HUES48 (cell line): Measurements from ENCODE around the gene FBXO9.
"Not testable (repeated sequence)": the region's sequence is repeated elsewhere in the genome, so short reads cannot be mapped to it uniquely, and the experiment has no call there.

Experiments
- H3K27ac ChIP-seq: one replicate; pipeline ENCODE4 v1.7.0; 2013; ENCODE audit warnings: low read depth, low read length, inconsistent platforms
- H3K27me3 ChIP-seq: 2 replicates; pipeline ENCODE4 v1.6.1; 2013; ENCODE audit warnings: mild to moderate bottlenecking, low read length; ENCODE audit not compliant: control insufficient read depth, insufficient read depth
- H3K36me3 ChIP-seq: 2 replicates; pipeline ENCODE4 v1.6.1; 2013; ENCODE audit warnings: low read length; ENCODE audit not compliant: control insufficient read depth, insufficient read depth
- H3K4me1 ChIP-seq: 2 replicates; pipeline ENCODE4 v1.6.1; 2013; ENCODE audit warnings: mild to moderate bottlenecking, low read length; ENCODE audit not compliant: control insufficient read depth, insufficient read depth
- H3K4me3 ChIP-seq: 2 replicates; pipeline ENCODE4 v1.5.1; 2013; ENCODE audit warnings: mild to moderate bottlenecking, low read depth, low read length
- H3K9ac ChIP-seq: 2 replicates; pipeline ENCODE4 v1.6.1; 2013; ENCODE audit warnings: mild to moderate bottlenecking, low read depth, low read length, moderate library complexity
- H3K9me3 ChIP-seq: 2 replicates; pipeline ENCODE4 v1.6.1; 2013; ENCODE audit warnings: low read length; ENCODE audit not compliant: control insufficient read depth, insufficient read depth

The FBXO9 gene

DNA sequence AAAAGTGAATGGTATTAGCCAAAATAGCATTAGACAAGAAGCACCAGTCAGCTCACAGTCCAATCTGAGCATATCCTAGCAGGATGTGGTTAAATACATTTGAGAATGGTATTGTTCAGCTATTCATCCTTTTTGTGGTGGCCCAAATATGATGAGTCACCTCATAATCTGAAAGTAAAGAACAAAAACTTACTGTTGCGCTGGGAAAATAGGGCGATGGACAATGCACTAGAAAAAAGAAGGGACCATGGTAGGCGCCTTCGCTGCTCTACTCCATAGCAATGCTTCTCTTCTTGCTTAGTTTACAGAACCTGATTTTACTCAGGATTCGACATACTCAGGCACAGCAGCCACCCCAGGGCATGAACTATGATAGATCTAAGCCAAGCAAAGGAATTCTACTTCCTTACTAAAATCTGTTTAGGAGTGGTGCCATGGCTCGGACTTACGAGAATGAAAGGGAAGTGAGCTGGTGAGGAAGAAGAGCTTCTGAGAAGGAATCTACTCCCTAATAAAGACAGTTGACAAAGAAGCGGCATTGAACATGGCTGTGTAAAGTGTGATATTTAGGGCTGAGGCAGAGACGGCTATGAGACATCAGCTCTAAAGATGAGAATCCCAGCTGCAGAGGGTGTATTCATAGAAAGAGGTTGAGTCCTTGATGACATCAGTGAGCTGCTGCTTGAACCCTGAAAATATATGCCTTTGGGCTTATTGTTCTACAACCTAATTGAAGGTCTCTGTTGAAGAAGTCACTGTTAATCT, 16.6 kb upstream of the FBXO9 start:
- Histone ChIP-seq H3K4me3 (no peak overlapping the region), H3K27me3 (no peaks in the 10 kb centered on the region), H3K4me1 (peaks cover 11% of the 10 kb centered on the region), H3K9me3 (no peaks in the 10 kb centered on the region), H3K9ac (no peak overlapping the region), H3K36me3 (peaks cover 3% of the 10 kb centered on the region; the same call in 1 of the 2 replicates), H3K27ac (no peak overlapping the region)

DNA sequence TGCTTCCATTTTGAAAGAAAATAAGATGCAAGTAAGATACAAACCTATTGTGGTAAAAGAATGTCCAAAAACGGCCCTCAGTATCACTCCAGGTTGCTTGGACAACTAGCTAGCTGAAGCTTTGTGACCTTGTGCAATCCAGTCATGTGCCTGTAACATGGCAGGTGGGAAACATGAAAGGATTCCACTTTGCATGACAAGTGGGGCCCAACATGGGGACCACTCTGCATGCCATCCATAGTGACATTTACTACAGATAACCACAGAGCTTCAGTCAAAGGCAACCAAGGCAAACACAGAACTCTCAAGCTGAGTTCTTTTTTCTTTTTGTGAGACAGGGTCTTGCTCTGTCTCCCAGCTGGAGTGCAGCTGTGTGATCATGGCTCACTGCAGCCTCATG, 15.8 kb upstream of the FBXO9 start:
- Histone ChIP-seq H3K36me3 (peaks cover 3% of the 10 kb centered on the region; the same call in 1 of the 2 replicates), H3K4me3 (no peak overlapping the region), H3K27me3 (no peaks in the 10 kb centered on the region), H3K9me3 (no peaks in the 10 kb centered on the region), H3K9ac (no peak overlapping the region), H3K4me1 (peaks cover 4% of the 10 kb centered on the region), H3K27ac (no peak overlapping the region)

DNA sequence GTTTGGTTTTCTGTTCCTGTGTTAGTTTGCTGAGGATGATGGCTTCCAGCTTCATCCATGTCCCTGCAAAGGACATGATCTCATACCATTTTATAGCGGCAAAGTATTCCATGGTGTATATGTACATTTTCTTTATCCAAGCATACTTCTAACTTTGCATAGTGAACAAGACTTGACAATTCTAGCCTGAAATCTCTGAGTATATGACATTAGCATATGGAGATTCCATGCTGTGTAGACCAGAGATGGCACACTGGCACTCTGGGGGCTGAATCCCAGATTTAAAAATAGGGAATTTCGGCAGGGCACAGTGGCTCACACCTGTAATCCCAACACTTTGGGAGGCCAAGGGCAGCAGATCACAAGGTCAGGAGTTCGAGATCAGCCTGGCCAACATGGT, 13.1 kb upstream of the FBXO9 start:
- not testable (repeated sequence) for H3K27me3 ChIP-seq, H3K4me3 ChIP-seq, H3K9ac ChIP-seq, H3K9me3 ChIP-seq, H3K27ac ChIP-seq, H3K4me1 ChIP-seq, H3K36me3 ChIP-seq

DNA sequence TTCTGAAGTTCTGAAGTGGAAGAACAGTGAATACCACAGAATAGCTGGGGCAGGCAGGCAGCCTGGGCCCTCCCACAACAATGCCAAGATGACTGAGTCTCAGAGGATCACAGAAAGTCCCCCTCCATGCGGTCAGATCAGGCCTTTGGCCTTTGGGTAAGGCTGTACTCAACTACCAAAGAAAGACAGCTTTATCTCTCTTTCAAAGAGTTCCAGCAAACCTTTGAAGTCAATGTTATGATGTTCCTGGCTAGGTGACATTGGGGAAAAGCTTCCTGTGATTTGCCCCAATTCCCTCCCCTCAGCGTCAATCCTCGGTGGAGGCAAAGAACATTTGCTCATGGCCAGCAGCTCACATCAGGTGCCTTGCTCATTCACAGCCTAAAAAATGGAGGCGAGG, 10.7 kb upstream of the FBXO9 start:
- Histone ChIP-seq H3K9me3 (no peaks in the 10 kb centered on the region), H3K9ac (no peak overlapping the region), H3K36me3 (peaks cover 3% of the 10 kb centered on the region; the same call in 1 of the 2 replicates), H3K4me1 (0 out of 2 replicates have a peak, but pooled peaks cover under 1% of the 10 kb centered on the region), H3K4me3 (no peak overlapping the region), H3K27me3 (no peaks in the 10 kb centered on the region), H3K27ac (no peak overlapping the region)

DNA sequence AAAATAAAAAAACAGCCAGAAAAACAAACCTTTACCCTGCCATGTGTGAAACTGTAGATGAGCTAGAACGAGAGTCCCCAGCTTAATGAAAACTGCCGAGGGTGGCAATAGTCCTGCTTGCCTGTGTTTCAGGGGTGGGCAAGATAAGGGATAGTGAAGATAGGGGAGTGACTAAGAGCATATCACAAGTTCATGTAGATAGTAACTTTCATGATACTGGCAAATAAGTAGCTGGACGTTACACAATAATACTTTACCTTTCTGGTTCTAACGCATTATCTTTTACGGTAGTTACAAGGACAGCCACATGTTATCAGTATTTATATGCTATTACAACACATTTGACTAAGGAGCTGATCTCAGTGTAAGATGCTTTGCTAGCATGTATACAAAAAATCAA, 9.3 kb upstream of the FBXO9 start:
- Histone ChIP-seq H3K9me3 (no peaks in the 10 kb centered on the region), H3K27me3 (no peaks in the 10 kb centered on the region), H3K27ac (no peak overlapping the region), H3K9ac (no peak overlapping the region), H3K4me3 (no peak overlapping the region), H3K36me3 (peaks cover 3% of the 10 kb centered on the region; the same call in 1 of the 2 replicates), H3K4me1 (peaks cover 12% of the 10 kb centered on the region; the same call in 1 of the 2 replicates)

DNA sequence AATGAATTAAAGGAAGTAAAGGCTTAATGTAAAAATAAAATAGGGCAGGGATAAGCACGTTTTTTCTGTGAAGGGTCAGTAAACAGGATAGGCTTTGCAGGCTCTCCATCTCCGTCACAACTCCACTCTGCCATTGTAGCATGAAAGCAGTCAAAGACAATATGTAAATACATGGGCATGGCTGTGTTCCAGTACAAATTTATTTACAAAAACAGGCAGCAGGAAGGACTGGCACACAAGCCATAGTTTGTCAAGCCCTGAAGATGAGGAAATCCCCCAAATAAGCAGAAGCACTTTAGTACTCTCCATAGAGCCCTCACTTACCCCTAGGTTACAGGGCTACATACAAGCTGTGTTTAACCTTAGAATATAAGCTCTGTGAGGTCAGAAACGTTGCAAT, 8.9 kb upstream of the FBXO9 start:
- Histone ChIP-seq H3K4me3 (no peak overlapping the region), H3K4me1 (peaks cover 12% of the 10 kb centered on the region; the same call in 1 of the 2 replicates), H3K9ac (no peak overlapping the region), H3K27me3 (no peaks in the 10 kb centered on the region), H3K9me3 (no peaks in the 10 kb centered on the region), H3K36me3 (peaks cover 3% of the 10 kb centered on the region; the same call in 1 of the 2 replicates), H3K27ac (no peak overlapping the region)

DNA sequence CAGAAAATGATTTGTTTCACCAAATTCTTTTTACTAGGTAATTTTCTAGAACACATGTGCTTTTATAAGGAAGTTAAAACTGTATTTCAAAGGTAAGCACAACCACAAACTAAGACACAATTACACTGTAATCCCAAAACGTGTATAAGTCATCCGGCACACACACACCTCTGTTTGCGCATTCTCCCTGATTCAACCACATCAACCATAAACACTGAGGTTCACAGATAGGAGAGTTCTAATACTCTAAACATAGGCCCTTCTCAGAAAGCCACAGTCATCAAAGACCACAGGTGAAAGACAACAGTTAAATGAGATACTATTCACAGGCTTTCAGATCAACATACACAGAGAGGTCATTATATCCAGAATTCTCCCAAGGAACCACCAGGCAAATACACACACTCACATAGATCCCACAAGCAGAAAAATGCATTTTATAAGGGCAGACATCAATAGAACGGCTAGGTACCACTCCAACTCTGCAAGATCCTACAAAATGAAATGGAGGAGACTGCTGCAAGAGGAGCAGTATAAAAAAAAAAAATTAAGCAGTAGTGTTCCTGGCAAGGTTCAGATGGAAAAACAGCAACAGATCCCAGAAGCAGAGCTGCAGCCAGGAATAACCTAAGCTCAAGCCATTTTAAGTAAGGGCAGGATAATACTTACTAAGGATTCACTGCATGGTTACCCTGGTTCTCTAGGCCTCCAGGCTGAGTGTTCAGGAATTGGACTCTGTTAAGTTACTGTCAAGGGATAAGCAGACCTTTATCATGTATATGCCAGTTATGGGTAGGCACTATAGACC, 6.6 kb upstream of the FBXO9 start:
- Histone ChIP-seq H3K27me3 (no peaks in the 10 kb centered on the region), H3K9ac (no peak overlapping the region), H3K27ac (no peak overlapping the region), H3K4me3 (no peak overlapping the region), H3K36me3 (no peaks in the 10 kb centered on the region), H3K4me1 (peaks cover 16% of the 10 kb centered on the region; the same call in 1 of the 2 replicates), H3K9me3 (no peaks in the 10 kb centered on the region)

DNA sequence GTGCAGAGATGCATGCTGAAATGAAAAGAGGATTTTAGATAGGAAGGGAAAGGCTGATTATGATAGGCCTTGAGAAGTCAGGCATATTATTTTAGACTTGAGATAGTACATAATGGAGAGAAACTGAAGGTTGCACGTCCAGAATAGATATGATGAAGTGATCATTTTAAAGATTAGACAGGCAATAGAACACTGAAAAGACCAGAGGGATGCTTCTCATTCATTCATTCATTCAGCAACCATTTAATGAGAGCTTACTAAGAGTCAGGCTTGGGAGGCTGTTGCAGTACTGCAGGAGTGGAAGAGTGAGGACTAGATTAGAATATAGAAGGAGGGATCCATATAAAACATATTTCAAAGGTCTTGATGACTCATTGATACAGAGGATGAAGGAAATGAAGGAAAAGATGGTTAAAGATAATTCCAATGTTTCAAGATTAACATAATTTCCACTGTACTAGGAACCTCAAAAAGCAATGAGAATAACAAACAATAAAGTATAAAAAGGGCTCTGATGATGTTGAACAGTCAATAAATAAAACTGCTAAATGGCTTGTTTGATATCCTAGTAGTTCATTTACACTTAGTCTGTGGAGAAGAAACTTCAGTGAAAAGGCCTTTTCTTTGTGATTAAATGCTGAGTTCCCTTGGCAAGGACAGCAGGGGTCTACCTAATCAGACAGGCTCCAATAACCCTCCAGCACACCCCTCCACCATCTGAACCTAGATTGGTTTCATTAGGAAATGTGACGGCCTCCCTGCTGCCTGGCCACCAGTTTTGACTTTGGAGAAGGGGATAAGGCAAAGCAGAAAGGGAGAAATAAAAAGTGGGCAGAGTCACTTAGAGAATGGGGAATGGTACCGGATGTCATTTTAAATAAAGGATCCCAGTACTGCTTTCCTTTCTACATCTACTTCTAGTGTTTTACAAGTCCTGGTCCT, 5.3 kb upstream of the FBXO9 start:
- H3K27ac ChIP-seq = no peak overlapping the region
- H3K4me1 ChIP-seq = peaks cover 16% of the 10 kb centered on the region; the same call in 1 of the 2 replicates
- no peaks in the 10 kb centered on the region for H3K9me3 ChIP-seq
- H3K27me3 ChIP-seq = no peaks in the 10 kb centered on the region
- no peak overlapping the region for H3K9ac ChIP-seq
- H3K36me3 ChIP-seq = no peaks in the 10 kb centered on the region
- H3K4me3 ChIP-seq = peak overlapping the region; percentile 77

DNA sequence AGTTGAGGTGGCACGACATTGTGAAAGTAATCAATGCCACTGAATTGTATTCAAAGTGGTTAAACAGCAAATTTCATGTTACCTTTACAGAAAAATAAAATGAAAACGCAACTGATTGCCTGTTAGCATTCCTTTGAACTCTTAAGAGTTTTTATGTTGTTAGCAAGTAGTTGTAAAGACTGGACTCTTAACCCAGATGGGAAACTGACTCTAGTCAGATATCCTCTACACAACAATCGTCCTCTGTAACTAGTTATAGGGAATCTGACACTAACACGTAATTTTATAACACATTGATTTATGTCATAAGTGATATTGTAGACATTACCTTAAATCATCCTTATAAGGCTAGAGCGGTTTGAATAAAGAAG, 3.0 kb upstream of the FBXO9 start:
- Histone ChIP-seq H3K9me3 (no peaks in the 10 kb centered on the region), H3K36me3 (no peaks in the 10 kb centered on the region), H3K4me1 (peaks cover 16% of the 10 kb centered on the region; the same call in 1 of the 2 replicates), H3K27ac (peak overlapping the region; percentile 8), H3K27me3 (no peaks in the 10 kb centered on the region), H3K9ac (peak overlapping the region; percentile 22; the same call in 1 of the 2 replicates), H3K4me3 (peak overlapping the region; percentile 77)

DNA sequence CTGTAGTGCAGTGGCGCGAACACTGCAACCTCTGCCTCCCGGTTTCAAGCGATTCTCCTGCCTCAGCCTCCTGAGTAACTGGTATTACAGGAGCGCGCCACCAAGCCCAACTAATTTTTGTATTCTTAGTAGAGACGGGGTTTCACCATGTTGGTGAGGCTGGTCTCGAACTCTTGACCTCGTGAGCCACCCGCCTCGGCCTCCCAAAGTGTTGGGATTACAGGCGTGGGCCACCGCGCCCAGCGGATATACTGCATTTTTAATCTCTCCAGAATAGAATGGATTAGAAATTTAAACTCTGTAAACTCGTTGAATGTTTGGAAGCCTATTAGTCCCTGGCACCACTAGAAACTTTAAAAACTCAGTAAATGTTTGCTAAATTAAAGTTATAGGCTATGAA, 949 bp upstream of the FBXO9 start:
- H3K9ac ChIP-seq, H3K36me3 ChIP-seq, H3K27ac ChIP-seq, H3K4me3 ChIP-seq, H3K9me3 ChIP-seq, H3K27me3 ChIP-seq: not testable (repeated sequence)
- peaks cover 16% of the 10 kb centered on the region; the same call in 1 of the 2 replicates for H3K4me1 ChIP-seq
